Stimulated activated CD4-positive, alpha-beta T cell treated with anti-CD3 and anti-CD28 coated beads, TNF-alpha, amount 100 ng/mL, for 1 hour (primary cell): ENCODE results near the gene CHGA.

Experiments used
- DNase-seq, 3 donors: peaks; one replicate each; pipeline ENCODE4 v3.0.0-alpha.2; 2020; ENCODE audit warnings: low read depth in 3 of 3, low spot score in 1 of 3

Gene CHGA

DNA sequence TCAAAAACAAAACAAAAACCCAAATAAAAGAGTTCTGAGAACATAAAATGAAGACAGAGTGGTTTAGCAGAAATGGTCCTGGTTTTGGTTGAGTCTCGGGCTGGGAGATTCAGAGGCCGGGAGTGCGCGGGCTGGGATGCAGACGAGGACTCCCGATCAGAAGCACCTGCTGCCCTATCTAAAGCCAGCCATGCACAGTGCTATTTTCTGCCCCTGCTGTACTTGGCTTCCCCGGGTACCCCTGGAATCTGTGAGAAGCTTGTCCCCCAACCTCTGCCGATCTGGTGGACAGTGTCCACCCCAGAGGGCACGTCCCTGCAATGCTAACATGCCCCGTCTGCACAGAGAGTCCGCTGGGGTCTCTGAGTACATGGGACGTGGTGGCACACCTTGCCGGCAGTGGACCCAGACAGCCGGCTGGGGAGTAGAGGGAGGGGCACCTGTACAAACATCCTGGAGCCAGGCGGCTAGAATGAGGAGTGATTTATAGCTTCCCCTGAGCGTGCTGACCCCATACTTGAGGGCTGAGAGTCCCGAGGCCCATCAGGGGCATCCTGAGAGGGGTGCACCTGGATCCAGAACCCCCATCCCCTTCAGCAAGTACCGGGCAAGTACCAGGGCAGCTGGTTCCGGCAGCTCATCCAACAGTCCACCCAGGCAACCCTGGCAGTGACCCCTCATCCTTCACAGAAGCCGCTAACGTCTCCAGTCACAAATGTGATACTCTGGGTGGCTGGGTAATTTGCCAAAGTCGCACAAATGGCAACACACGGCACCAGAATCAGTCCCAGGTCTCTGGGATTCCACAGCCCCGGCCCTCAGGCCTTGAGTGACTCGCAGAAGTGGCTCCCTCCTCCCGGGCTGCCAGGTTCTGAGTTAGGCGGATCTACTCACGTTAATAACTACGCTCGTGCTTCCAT is 37.1 kb downstream of the CHGA start:
- DNase-seq = no peak

DNA sequence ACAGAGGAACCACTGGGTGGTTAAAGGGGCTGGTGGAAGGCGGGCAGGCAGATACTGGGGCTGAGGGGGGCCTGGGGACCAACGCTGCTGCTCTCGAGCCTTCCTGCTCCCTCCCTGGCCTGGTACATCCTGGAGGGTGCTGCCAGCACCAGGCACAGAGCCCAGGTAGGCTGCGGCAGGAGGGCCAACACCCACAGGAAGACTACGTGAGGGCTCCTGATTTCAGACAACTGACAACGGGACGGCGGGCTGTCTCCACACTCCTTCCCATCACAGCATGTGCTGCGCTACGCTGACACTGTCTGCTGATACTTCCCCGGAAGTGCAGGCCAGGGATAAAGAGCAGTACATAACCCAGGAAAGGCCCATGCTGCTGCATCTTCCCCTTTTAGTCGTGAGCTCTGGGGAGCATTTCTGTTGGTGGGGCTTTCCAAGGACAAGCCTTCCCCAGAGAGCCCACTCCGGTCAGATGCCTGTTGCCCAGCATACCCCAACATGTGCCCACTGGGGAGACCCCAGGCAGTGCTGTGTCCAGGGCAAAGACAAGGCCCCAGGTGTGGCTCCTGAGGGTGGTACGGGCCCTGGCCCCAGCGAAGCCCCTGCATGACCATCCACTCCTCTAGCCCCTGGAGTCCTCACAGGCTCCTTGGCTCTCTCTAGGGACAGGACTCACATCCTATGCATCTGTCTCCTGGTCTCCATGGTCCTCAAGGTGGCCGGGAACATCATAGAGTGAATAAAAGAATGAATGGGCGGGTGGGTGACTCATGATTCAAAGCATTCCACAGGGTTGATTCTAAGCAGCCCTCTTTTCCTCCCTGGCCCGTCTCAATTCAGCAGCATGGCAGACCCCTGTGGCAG is 38.0 kb downstream of the CHGA start:
- DNase-seq = no peak

DNA sequence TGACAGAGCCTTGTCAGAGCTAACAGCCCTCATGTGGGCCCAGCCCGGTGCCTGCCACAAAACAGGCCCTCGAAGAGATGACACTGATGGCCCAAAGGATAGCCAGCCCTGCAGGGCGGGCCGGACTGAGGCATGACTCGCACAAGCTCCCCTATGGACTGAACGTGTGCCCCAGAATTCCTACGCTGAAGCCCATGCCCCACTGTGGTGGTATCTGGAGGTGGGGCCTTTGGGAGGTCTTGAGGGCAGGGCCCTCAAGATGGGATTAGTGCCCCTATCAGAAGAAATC is 38.6 kb downstream of the CHGA start:
- no peak for DNase-seq

DNA sequence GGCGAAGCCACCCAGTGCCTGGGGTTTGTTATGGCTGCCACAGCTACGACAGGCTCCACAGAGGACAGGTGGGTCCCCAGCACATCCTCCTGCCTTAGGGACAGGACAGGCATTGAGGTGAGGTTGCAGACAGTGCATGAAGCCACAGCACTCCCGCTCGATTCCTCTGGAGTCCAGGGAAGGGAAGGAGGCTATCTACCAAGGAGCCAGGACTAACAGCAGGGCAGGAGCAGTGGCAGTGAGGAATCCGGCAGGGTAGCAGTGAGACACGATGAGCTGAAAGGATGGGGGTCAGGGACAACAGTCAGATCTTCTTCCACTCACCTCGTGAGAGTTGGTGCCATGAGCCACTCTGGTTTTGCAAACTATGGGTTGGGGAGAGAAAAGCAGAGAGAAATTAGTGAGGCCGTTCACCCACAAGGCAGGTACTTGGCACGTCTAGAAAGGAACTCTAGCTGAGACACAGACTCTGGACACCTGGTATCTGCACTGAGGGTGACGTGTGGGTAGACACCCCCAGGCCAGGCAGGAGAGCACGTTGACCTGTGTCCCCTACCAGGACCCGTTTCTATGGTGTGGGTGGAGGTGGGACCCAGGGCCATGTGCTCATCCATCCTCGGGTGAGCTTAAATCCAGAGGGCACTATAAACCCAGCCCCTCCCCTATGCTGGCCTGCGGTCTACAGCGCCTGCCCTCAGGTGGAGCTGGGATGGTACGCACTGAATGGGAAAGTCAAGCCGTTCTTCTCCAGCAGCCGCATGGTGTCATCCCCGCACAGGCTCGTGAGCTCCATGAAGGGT is 39.3 kb downstream of the CHGA start:
- no peak for DNase-seq

DNA sequence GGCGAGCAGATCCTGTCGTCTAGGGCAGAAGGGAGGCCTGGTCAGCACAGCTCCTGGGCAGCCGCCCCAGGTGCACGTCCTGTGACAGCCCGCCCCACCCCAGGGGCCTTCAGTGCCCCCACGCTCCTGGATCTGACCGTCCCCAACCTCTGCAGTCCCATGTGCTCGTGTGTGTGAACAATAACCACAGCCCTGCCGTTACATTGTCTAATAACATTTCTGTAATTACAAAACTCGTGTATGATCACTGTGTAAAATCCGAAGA is 39.8 kb downstream of the CHGA start:
- no peak for DNase-seq

DNA sequence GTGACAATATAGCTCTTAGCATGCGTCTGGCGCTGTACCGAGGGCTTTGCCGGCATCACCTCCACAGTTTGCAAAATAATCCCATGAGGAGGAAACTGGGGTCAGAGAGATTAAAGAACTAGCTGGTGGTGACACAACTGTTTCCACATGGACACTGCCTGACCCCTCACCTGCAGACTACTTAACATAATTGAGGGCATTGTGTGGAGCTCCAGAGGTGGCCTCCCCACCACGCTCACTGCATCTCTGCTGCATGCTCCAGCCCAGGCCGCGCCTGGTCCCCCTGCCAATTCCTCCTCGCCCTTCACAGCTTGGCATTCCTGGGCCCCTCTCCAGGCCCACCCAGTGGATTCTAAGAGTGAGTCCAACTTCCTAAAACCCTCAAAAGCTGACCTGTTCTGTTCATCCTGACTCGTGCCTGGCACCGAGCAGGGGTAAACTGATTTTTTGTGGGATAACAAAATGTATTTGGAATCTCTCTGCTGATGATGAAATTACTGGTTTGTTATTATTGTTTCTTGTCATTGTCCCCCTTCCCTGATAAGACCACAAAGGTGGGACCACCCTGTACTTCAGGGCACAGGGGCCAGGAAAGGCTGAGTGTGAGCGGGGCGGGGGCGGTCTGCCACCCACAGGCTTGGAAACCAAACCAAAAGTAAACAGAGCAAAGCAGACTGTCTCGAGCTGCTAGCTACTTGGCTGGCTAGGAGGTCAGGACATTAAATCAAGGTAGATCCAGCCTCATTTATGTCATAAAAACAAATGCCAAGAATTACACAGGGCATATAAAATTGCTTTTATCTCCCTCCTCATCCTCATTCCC is 40.6 kb downstream of the CHGA start:
- DNase-seq = no peak

DNA sequence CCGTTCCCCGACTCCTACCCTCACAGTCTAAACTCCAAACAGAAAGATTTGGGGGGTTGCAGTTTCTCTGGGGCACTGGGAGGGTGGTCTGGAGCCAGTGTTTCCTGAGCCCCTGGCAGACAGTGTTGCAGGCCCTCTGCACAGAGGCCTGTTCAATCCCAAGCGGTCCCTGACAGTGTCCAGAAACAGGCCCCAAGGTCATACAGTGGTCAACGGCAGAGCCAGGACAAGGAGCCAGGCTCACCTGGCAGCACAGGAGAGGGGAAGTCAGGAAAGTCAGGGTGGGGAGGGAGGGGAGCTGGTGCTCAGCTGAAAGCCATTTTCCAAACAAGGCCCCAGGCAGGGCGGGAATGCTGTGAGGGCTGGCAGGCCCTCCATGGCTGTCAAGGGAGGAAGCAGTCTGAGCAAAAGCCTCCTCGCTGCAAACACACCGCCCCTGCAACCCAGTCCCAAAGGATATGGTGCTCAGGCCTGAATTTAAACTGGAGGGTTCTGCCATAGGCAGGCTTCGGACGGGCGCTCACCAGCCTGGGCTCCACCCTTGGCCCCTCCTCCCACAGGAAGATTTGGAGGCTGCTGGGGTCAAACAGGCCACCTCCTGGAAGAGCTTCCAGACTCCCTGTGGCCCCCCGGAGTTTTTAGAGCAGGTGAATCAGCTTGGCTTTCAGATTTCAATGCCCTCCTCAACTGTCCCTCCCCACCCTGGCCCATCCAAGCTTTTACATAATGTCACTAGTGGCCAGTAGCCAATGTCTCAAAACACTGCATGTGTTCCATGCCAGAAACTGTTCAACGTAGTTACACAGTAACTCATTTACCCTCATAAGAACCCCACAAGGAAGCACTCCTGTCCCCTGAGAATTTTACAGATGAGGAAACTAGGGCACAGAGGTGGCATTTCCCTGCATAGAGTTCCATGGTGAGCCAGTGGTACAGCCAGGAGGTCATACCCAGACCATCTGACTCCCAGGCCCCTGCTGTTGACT is 41.5 kb downstream of the CHGA start:
- DNase-seq = no peak

DNA sequence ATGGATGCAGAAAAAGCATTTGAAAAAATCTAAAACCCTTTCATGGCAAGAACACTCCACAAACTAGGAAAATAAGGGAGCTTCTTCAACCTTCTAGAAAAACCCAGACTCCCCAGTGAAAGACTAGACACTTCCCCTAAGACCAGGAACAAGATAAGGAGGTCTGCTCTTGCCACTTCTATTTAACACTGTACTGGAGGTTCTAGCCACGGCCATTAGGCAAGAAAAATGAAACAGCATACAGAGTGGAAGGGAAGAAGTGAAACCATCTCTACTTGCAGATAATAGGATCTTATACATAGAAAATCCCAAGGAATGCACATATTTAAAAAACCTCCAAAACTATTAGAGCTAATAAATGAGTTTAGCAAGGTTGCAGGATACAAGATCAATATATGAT is 42.3 kb downstream of the CHGA start:
- DNase-seq = no peak

DNA sequence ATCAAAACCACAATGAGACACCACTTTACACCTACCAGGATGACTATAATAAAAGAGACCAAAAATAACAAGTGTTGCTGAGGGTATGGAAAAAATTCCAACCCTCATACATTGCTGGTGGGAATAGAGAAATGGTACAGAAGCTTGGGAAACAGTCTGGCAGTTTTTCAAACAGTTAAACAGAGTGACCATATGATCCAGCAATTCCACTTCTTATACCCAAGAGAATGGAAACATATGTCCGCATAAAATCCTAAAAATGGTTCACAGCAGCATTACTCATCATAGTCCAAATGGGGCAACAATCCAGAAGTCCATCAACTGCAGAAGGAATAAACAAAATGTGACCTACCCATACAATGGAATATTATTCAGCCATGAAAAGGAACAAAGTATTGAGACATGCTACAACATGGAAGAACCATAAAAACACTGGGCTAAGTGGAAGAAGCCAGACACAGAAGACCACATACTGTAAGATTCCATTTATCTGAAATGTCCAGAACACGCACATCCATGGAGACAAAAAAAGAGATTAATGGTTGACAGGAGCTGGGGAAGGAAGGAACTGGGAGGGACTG is 44.5 kb downstream of the CHGA start:
- DNase-seq = no peak

DNA sequence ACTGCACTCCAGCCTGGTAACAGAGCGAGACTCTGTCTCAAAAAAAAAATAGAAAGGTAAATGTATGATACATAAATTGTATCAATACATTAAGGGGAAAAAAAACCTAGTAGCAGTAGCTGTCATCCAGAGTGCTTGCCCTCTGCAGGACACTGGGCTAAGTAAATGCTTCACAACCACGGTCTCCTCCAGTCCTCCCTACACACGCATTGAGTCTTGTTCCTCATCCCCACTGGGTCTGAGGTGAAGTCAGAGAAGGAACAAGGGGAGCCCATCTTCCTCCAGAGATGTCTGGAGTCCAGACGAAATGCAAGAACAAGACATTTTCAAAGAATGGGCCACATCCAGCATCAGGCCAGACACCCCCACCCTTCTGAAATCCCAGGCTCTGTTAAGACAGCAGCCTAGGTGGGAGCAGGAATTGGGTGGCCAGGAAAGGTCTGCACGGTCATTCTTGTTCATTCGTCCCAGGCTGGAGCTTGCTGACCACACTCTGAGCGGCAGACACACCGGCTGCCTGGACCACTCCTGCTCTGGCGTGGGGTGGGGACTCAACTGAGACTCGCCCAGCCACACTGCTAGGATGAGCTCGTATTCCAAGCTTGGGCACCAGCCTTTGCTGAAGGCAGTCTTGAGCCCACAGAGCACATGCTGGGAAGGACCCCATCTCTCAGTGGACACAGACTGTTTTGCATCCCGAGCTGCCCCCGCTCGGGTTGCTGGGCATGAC is 45.5 kb downstream of the CHGA start:
- DNase-seq = no peak

DNA sequence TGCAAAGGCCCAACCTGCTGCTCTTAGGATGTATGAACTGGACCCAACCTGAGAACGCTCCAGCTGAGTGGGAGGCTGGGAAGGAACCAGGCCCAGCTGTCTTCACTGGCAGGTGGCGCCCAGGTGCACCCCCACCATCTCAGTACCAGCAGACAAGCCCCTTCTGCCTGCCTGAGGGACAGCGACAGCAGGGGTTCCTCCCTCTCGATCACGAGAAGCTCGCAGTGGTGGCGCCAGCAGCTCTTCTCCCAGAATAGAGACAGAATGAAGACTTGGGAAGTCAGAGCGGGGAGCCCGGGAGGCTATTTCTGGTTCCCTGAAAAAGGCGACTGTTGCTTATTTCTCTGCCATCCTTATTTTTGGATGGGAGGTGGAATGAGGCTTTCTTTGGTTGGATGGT is 46.5 kb downstream of the CHGA start:
- no peak for DNase-seq

DNA sequence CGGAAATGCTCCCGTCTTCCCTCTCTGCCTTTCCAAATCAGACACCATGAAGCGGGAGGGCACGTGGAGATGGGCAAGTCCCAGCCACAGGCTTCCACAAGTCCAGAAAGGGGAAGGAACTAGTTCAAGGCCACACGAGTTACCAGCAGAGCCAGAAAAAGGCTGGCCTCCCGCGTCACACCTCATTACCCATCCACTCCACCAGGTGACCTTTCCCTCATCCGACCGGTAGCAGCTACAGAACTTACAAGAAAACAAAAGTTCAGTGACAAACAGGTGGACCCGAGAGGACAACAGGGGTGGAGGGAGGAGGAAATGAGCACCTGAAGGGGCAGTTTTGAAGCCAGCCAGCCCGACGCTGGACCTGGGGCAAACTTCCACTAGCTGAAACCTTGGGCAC is 46.9 kb downstream of the CHGA start:
- DNase-seq = no peak

DNA sequence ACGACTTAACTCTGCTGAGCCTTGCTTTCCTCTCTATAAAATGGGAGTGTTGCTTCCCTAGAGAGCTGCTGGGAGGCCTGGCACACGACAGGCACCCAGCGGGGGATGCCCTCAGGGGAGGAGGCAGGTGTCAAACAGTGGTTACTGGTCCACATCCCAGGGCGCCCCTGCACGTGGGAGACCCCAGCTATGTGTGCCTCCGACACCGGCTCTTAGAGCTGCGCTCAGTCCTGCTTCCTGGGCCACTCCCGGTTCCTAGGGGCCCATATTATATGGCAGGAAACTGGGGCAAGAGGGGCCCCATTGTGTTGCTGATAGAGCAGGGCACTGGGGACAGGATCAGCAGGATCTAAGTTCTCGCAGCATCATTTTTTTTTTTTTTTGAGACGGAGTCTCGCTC is 47.3 kb downstream of the CHGA start:
- DNase-seq = no peak

DNA sequence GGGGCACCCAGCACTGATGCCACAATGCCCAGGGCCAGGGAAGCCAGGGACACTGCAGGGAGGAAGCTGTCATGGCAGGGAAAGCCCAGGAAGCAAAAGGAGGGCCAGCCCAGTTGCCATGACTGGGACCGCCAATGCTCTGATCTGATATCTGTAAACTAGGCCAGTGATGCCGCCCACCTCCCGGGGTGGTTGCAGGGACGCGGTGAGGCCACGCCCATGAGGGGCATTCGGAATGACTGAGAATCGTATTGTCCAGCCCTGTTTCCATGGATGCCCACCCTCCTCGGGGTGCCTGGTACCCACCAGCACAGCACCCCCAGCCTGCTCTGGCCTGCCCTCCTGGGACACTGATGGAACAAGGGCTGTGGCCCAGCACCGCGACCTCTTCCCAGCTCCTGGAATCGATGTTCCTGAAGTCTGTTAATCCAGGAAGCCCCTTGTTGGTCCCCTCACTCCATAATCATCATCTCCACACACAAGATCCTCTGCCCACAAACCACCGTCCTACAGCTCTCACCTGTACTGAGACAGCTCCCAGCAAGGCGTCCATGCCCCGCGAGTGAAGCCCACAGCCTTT is 48.7 kb downstream of the CHGA start:
- DNase-seq = no peak

DNA sequence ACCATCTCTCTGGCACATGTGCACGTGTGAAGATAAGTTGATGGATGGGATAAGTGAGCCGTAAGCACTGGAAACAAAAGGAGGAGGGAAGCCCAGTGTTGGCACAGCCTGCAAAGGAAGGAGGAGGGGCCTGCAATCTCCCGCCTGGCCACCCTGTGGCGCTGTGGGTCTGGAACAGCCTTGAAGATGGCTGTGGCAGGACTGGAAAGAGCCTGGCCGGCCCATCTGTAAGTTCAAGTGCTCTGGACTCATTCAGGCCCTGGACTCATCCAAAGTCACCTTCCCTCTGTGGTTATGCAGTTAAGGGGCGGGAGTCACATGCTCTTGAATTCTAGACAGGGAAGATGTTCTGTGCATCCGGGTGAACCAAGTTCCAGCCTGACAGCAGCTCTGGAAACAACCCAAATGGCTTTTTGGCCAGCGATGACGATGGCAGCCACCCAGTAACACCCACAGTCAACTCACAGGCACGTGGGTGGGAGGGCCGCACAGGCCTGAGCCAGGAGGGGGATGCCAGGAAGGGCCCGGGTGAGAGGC is 50.4 kb downstream of the CHGA start:
- no peak for DNase-seq

DNA sequence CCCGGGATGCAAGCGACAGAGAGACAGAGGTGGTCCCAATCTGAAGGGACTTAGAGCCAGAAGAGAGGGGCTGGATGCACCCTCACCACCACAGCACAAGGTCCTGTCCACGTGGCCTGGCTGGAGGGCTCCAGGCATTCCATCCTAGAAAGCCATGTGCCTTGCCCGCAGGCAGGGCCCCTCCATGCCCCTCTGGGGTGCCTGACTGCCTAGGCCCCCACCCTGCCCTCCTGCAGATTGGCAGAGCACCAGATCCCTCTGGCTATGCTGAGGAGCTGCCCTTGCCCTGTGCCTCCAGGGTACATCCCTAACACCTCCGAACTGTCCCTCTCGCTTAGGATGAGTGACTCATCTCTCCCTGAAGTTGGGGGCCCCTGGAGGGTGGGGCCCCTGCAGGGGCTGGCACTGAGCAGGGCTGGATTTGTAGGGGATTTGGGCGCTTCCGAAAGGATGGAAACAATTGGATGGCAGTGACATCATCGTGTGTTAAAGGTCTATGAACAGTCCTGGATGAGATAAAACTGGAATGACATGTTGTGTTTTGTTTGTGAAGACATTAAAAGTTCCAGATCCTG is 50.9 kb downstream of the CHGA start:
- DNase-seq = no peak

DNA sequence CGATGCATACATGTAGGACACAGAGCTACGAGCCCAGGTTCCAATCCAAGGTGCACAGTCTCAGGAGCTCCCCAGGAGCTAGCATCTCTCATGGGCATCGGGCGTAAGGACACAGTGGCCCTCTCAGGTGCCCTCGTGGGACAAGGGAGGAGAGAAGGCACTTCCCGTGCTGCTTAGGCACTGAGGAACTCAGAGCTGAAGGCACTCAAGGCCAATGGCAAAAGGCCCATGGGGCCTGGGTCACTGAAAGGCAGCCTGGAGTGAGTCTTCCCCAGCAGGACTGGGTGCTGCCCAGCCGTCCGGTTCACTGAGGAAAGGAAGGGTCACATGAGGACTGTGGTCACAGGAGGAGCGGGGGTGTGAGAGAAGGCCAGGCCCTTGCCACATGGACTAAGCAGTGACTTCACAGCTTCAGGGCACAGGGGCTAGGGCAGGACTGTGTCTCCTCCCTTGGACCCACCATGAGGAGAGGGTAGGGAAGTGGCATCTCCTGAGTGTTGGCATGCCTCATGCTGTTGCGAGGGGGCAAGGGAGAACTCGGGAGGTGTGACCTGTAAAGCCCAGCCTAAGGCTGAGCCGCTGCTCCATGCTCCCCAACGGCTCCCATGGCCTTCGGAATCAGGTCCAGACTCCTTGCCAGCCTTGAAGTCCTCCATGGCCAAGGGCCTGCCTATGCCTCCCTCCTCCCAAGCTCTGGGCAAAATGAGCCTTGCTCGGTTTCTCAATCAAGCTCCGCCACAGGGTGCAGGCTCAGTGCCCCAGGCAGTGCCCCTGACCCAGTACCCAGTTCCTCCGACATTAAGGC is 51.8 kb downstream of the CHGA start:
- DNase-seq = no peak
